Activated CD4-positive, alpha-beta T cell treated with anti-CD3 and anti-CD28 coated beads, Interleukin-2, amount 50 U/mL, for 4 hours (primary cell): ENCODE data around the gene NUDT4B.
"Not testable (repeated sequence)": the region's sequence is repeated elsewhere in the genome, so short reads cannot be mapped to it uniquely, and the experiment has no call there.

Experiments
- DNase-seq, 2 experiments: peaks; one replicate each; pipeline ENCODE4 v3.0.0-alpha.2; 2020

The NUDT4B gene

GRCh38 chr1:148748563-148749334 is at the start of gene NUDT4B:
TSS of gene NUDT4B (plus strand) at chr1:148748774. CDS start at chr1:148748953, 179 bp downstream.
- DNase-seq = not testable (repeated sequence)

- not testable (repeated sequence) for DNase-seq
Observed at GRCh38 chr1:148699357-148699756, 49.2 kb upstream of the NUDT4B start.

- not testable (repeated sequence) for DNase-seq
Observed at GRCh38 chr1:148702242-148702641, 46.3 kb upstream of the NUDT4B start.

- DNase-seq = not testable (repeated sequence)
Observed at GRCh38 chr1:148703973-148704591, 44.5 kb upstream of the NUDT4B start.

- DNase-seq = not testable (repeated sequence)
Observed at GRCh38 chr1:148705316-148705948, 43.1 kb upstream of the NUDT4B start.

GRCh38 chr1:148708779-148709333 is 39.7 kb upstream of the NUDT4B start:
- not testable (repeated sequence) for DNase-seq

GRCh38 chr1:148710772-148711523 is 37.6 kb upstream of the NUDT4B start:
- DNase-seq = not testable (repeated sequence)

GRCh38 chr1:148712353-148712752 is 36.2 kb upstream of the NUDT4B start:
- DNase-seq = not testable (repeated sequence)

- not testable (repeated sequence) for DNase-seq
Observed at GRCh38 chr1:148715518-148715917, 33.1 kb upstream of the NUDT4B start.

GRCh38 chr1:148716966-148717520 is 31.5 kb upstream of the NUDT4B start:
- not testable (repeated sequence) for DNase-seq

- not testable (repeated sequence) for DNase-seq
Observed at GRCh38 chr1:148720918-148721317, 27.7 kb upstream of the NUDT4B start.

GRCh38 chr1:148722758-148723157 is 25.8 kb upstream of the NUDT4B start:
- DNase-seq = not testable (repeated sequence)

GRCh38 chr1:148723515-148723914 is 25.1 kb upstream of the NUDT4B start:
- DNase-seq = not testable (repeated sequence)

GRCh38 chr1:148724872-148725271 is 23.7 kb upstream of the NUDT4B start:
- not testable (repeated sequence) for DNase-seq

GRCh38 chr1:148727862-148728261 is 20.7 kb upstream of the NUDT4B start:
- DNase-seq = not testable (repeated sequence)

GRCh38 chr1:148729128-148729527 is 19.4 kb upstream of the NUDT4B start:
- DNase-seq = not testable (repeated sequence)

GRCh38 chr1:148729541-148729940 is 19.0 kb upstream of the NUDT4B start:
- DNase-seq = not testable (repeated sequence)

- DNase-seq = not testable (repeated sequence)
Observed at GRCh38 chr1:148732277-148732676, 16.3 kb upstream of the NUDT4B start.

GRCh38 chr1:148733585-148734310 is 14.8 kb upstream of the NUDT4B start:
- DNase-seq = not testable (repeated sequence)

- not testable (repeated sequence) for DNase-seq
Observed at GRCh38 chr1:148734311-148734662, 14.3 kb upstream of the NUDT4B start.

- not testable (repeated sequence) for DNase-seq
Observed at GRCh38 chr1:148735538-148735937, 13.0 kb upstream of the NUDT4B start.
